GM21723 (cell line): ENCODE results near the gene ITPKB.
"Not testable (repeated sequence)": the region's sequence is repeated elsewhere in the genome, so short reads cannot be mapped to it uniquely, and the experiment has no call there.

Experiments used
- ATAC-seq: cut with Tn5 transposase; IDR thresholded peaks from one replicate; pipeline ENCODE4 v1.9.1; 2021; ENCODE audit warnings: mild to moderate bottlenecking, moderate library complexity; ENCODE audit not compliant: unreplicated experiment

Gene ITPKB

GRCh38 chr1:226640321-226641136 lies 98.6 kb downstream of the ITPKB start:
- ATAC-seq: no peak

GRCh38 chr1:226639631-226640061 lies 99.4 kb downstream of the ITPKB start:
- ATAC-seq: no peak

- ATAC-seq: not testable (repeated sequence)
Measured at GRCh38 chr1:226639206-226639605, 99.9 kb downstream of the ITPKB start.

- ATAC-seq: no peak
Measured at GRCh38 chr1:226638608-226639007, 100.5 kb downstream of the ITPKB start.

- ATAC-seq: no peak
Measured at GRCh38 chr1:226638001-226638601, 101.0 kb downstream of the ITPKB start.

GRCh38 chr1:226637147-226637935 lies 101.7 kb downstream of the ITPKB start:
- ATAC-seq: no peak

- ATAC-seq: no peak
Measured at GRCh38 chr1:226636847-226637096, 102.3 kb downstream of the ITPKB start.

- ATAC-seq: no peak
Measured at GRCh38 chr1:226635456-226635941, 103.6 kb downstream of the ITPKB start.

GRCh38 chr1:226634611-226635246 lies 104.4 kb downstream of the ITPKB start:
- no peak for ATAC-seq

GRCh38 chr1:226634166-226634588 lies 104.9 kb downstream of the ITPKB start:
- ATAC-seq: peak; percentile 79

- ATAC-seq: peak; percentile 18
Measured at GRCh38 chr1:226633541-226634165, 105.4 kb downstream of the ITPKB start.

- no peak for ATAC-seq
Measured at GRCh38 chr1:226632922-226633351, 106.1 kb downstream of the ITPKB start.

GRCh38 chr1:226632169-226632879 lies 106.8 kb downstream of the ITPKB start:
- no peak for ATAC-seq

GRCh38 chr1:226631229-226632000 lies 107.7 kb downstream of the ITPKB start:
- ATAC-seq: no peak

- no peak for ATAC-seq
Measured at GRCh38 chr1:226630592-226630991, 108.5 kb downstream of the ITPKB start.

GRCh38 chr1:226629896-226630550 lies 109.1 kb downstream of the ITPKB start:
- ATAC-seq: no peak

GRCh38 chr1:226629210-226629895 lies 109.7 kb downstream of the ITPKB start:
- ATAC-seq: no peak

- no peak for ATAC-seq
Measured at GRCh38 chr1:226628612-226629155, 110.4 kb downstream of the ITPKB start.
